Activated CD8-positive, alpha-beta T cell treated with anti-CD3 and anti-CD28 coated beads, Interleukin-2, amount 10 ng/mL, durations not matched to agents 7 days and 5 days (primary cell): Measurements from ENCODE around the gene SPATA2L. TPM values are rescaled to one million over a fixed set of nuclear protein-coding genes. Genes with fewer than 3 reads are reported as not detected.
A peak's percentile ranks its signal among the peaks of the same experiment; 100 is the strongest.
"Not testable (repeated sequence)": the region's sequence is repeated elsewhere in the genome, so short reads cannot be mapped to it uniquely, and the experiment has no call there.

Experiments
- ATAC-seq: fragments of 150-1000 bp; cut with Tn5 transposase; one replicate; pipeline ENCODE4 v1.10.0; 2021; ENCODE audit warnings: moderate library complexity
- CTCF ChIA-PET: fragments of 350-600 bp; sonication (Branson Sonifier 250); formaldehyde crosslinking; loops from one replicate; lab custom pipeline; 2021; ENCODE audit warnings: antibody characterized with exemption; lab: Charles Lee
- POLR2A ChIA-PET: fragments of 350-600 bp; sonication (Branson Sonifier 250); formaldehyde crosslinking; loops from one replicate; lab custom pipeline; 2021; ENCODE audit warnings: antibody characterized with exemption; lab: Charles Lee
- DNase-seq: peaks from one replicate; pipeline ENCODE4 v3.0.0-alpha.2; 2020
- H3K27ac Mint-ChIP-seq: one replicate; pipeline ENCODE4 v1.8.0; 2021; ENCODE audit warnings: mild to moderate bottlenecking, mixed read lengths
- H3K27me3 Mint-ChIP-seq: one replicate; pipeline ENCODE4 v1.8.0; 2021; ENCODE audit warnings: low read depth, mixed read lengths
- H3K36me3 Mint-ChIP-seq: one replicate; pipeline ENCODE4 v1.8.0; 2021; ENCODE audit warnings: low read depth, mixed read lengths
- H3K4me1 Mint-ChIP-seq: one replicate; pipeline ENCODE4 v1.8.0; 2021; ENCODE audit warnings: low read depth, mixed read lengths
- H3K4me3 Mint-ChIP-seq: one replicate; pipeline ENCODE4 v1.8.0; 2021; ENCODE audit warnings: mild to moderate bottlenecking, mixed read lengths
- H3K9me3 Mint-ChIP-seq: one replicate; pipeline ENCODE4 v1.8.0; 2022; ENCODE audit warnings: mixed read lengths; ENCODE audit not compliant: insufficient read depth
- total RNA-seq, 2 experiments: library from RNA; stranded (reverse); gene quantifications; one replicate each; pipeline ENCODE4 v1.2.3, GENCODE V29; 2021

SPATA2L gene
- total RNA-seq, 2 experiments from 2014 or later, result 6.1 to 7.0 TPM

GRCh38 chr16:89695086-89695874 is 6.2 kb downstream of the SPATA2L start:
- no peak overlapping the region for H3K4me3 Mint-ChIP-seq
- no peak overlapping the region for H3K27ac Mint-ChIP-seq
- ATAC-seq (no peak), DNase-seq (no peak)
- ChIA-PET POLR2A (interaction anchor here (1.0 kb wide), 1 partner anchor 8 kb away, joined by 4 read pairs; the partner anchor contains the start of gene CDK10), CTCF (interaction anchor here (1.1 kb wide), 1 partner anchor 11 kb away, joined by 3 read pairs; no protein-coding TSS in a partner anchor)
- peaks cover 26% of the 10 kb centered on the region for H3K4me1 Mint-ChIP-seq
- peaks cover 24% of the 10 kb centered on the region for H3K36me3 Mint-ChIP-seq
- no peaks in the 10 kb centered on the region for H3K27me3 Mint-ChIP-seq
- no peaks in the 10 kb centered on the region for H3K9me3 Mint-ChIP-seq

- peaks cover 20% of the 10 kb centered on the region for H3K4me1 Mint-ChIP-seq
- H3K27me3 Mint-ChIP-seq, POLR2A ChIA-PET, H3K27ac Mint-ChIP-seq, DNase-seq, H3K9me3 Mint-ChIP-seq, H3K4me3 Mint-ChIP-seq, ATAC-seq: not testable (repeated sequence)
- CTCF ChIA-PET, result interaction anchor here (1.1 kb wide), 1 partner anchor 11 kb away, joined by 3 read pairs; no protein-coding TSS in a partner anchor
- H3K36me3 Mint-ChIP-seq, result peaks cover 29% of the 10 kb centered on the region
Measured at GRCh38 chr16:89694784-89695085, 6.8 kb downstream of the SPATA2L start.

GRCh38 chr16:89693931-89694783 is 7.3 kb downstream of the SPATA2L start:
- Mint-ChIP-seq H3K4me1 (peaks cover 19% of the 10 kb centered on the region), H3K4me3 (no peak overlapping the region), H3K27me3 (no peaks in the 10 kb centered on the region), H3K9me3 (no peaks in the 10 kb centered on the region), H3K36me3 (peaks cover 29% of the 10 kb centered on the region), H3K27ac (no peak overlapping the region)
- ATAC-seq (no peak), DNase-seq (no peak)
- CTCF ChIA-PET, result interaction anchor here (1.1 kb wide), 1 partner anchor 12 kb away, joined by 3 read pairs; no protein-coding TSS in a partner anchor
- POLR2A ChIA-PET, result no interaction called here

- Mint-ChIP-seq H3K36me3 (peaks cover 30% of the 10 kb centered on the region), H3K4me1 (peaks cover 22% of the 10 kb centered on the region), H3K9me3 (no peaks in the 10 kb centered on the region), H3K27ac (no peak overlapping the region), H3K27me3 (no peaks in the 10 kb centered on the region), H3K4me3 (no peak overlapping the region)
- ATAC-seq, result no peak
- ChIA-PET CTCF (interaction anchor here (0.7 kb wide), 1 partner anchor 8 kb away, joined by 3 read pairs; the partner anchor contains the start of gene SPATA2L), POLR2A (no interaction called here)
- DNase-seq, result no peak
Measured at GRCh38 chr16:89693289-89693731, 8.2 kb downstream of the SPATA2L start.

GRCh38 chr16:89691986-89692569 is 9.4 kb downstream of the SPATA2L start:
- ATAC-seq, result no peak
- H3K27ac Mint-ChIP-seq, result no peak overlapping the region
- no peak for DNase-seq
- H3K36me3 Mint-ChIP-seq, result peaks cover 35% of the 10 kb centered on the region
- CTCF ChIA-PET, result no interaction called here
- H3K9me3 Mint-ChIP-seq, result no peaks in the 10 kb centered on the region
- no peak overlapping the region for H3K4me3 Mint-ChIP-seq
- no peaks in the 10 kb centered on the region for H3K27me3 Mint-ChIP-seq
- POLR2A ChIA-PET, result no interaction called here
- H3K4me1 Mint-ChIP-seq, result peaks cover 32% of the 10 kb centered on the region

- CTCF ChIA-PET, result no interaction called here
- no peak for DNase-seq
- Mint-ChIP-seq H3K27me3 (no peaks in the 10 kb centered on the region), H3K4me3 (no peak overlapping the region), H3K9me3 (no peaks in the 10 kb centered on the region), H3K4me1 (peaks cover 27% of the 10 kb centered on the region), H3K27ac (no peak overlapping the region), H3K36me3 (peaks cover 37% of the 10 kb centered on the region)
- POLR2A ChIA-PET, result no interaction called here
- ATAC-seq, result no peak
Measured at GRCh38 chr16:89691231-89691985, 10.1 kb downstream of the SPATA2L start.

- H3K4me3 Mint-ChIP-seq, result no peak overlapping the region
- DNase-seq (no peak), ATAC-seq (no peak)
- H3K4me1 Mint-ChIP-seq, result peaks cover 20% of the 10 kb centered on the region
- no peaks in the 10 kb centered on the region for H3K9me3 Mint-ChIP-seq
- POLR2A ChIA-PET, result no interaction called here
- H3K27me3 Mint-ChIP-seq, result no peaks in the 10 kb centered on the region
- peaks cover 40% of the 10 kb centered on the region for H3K36me3 Mint-ChIP-seq
- CTCF ChIA-PET, result interaction anchor here (2.8 kb wide), 1 partner anchor 9 kb away, joined by 25 read pairs; no protein-coding TSS in a partner anchor
- no peak overlapping the region for H3K27ac Mint-ChIP-seq
Measured at GRCh38 chr16:89690392-89690901, 11.1 kb downstream of the SPATA2L start.

GRCh38 chr16:89689621-89690020 is 11.9 kb downstream of the SPATA2L start:
- CTCF ChIA-PET, result interaction anchor here (2.8 kb wide), 1 partner anchor 9 kb away, joined by 25 read pairs; no protein-coding TSS in a partner anchor
- H3K4me1 Mint-ChIP-seq, result peaks cover 20% of the 10 kb centered on the region
- ATAC-seq, H3K27ac Mint-ChIP-seq, H3K4me3 Mint-ChIP-seq, H3K27me3 Mint-ChIP-seq, H3K9me3 Mint-ChIP-seq, POLR2A ChIA-PET, DNase-seq: not testable (repeated sequence)
- H3K36me3 Mint-ChIP-seq, result peaks cover 43% of the 10 kb centered on the region

- no peaks in the 10 kb centered on the region for H3K9me3 Mint-ChIP-seq
- H3K27ac Mint-ChIP-seq, result no peak overlapping the region
- ATAC-seq (no peak), DNase-seq (no peak)
- peaks cover 46% of the 10 kb centered on the region for H3K36me3 Mint-ChIP-seq
- POLR2A ChIA-PET, result no interaction called here
- CTCF ChIA-PET, result interaction anchor here (2.8 kb wide), 1 partner anchor 10 kb away, joined by 25 read pairs; no protein-coding TSS in a partner anchor
- H3K4me1 Mint-ChIP-seq, result peaks cover 20% of the 10 kb centered on the region
- no peaks in the 10 kb centered on the region for H3K27me3 Mint-ChIP-seq
- H3K4me3 Mint-ChIP-seq, result no peak overlapping the region
Measured at GRCh38 chr16:89689142-89689541, 12.4 kb downstream of the SPATA2L start.

- H3K27ac Mint-ChIP-seq, result peak overlapping the region; percentile 11
- H3K9me3 Mint-ChIP-seq, result no peaks in the 10 kb centered on the region
- ChIA-PET POLR2A (no interaction called here), CTCF (interaction anchor here (2.8 kb wide), 1 partner anchor 11 kb away, joined by 25 read pairs; no protein-coding TSS in a partner anchor)
- no peaks in the 10 kb centered on the region for H3K27me3 Mint-ChIP-seq
- peak overlapping the region; percentile 91 for H3K4me3 Mint-ChIP-seq
- DNase-seq (no peak), ATAC-seq (no peak)
- H3K36me3 Mint-ChIP-seq, result peaks cover 44% of the 10 kb centered on the region
- H3K4me1 Mint-ChIP-seq, result peaks cover 20% of the 10 kb centered on the region
Measured at GRCh38 chr16:89688395-89688794, 13.1 kb downstream of the SPATA2L start.
